ENCODE data around the gene PCSK5. TPM values are rescaled to one million over a fixed set of nuclear protein-coding genes. Genes with fewer than 3 reads are reported as not detected.

PCSK5 gene
- total and polyA plus RNA-seq, 2 of the 8 experiments (the other 6 are each of a cell fraction or from before 2014, with no cell fraction given) = 5.5 to 10.7 TPM

DNA sequence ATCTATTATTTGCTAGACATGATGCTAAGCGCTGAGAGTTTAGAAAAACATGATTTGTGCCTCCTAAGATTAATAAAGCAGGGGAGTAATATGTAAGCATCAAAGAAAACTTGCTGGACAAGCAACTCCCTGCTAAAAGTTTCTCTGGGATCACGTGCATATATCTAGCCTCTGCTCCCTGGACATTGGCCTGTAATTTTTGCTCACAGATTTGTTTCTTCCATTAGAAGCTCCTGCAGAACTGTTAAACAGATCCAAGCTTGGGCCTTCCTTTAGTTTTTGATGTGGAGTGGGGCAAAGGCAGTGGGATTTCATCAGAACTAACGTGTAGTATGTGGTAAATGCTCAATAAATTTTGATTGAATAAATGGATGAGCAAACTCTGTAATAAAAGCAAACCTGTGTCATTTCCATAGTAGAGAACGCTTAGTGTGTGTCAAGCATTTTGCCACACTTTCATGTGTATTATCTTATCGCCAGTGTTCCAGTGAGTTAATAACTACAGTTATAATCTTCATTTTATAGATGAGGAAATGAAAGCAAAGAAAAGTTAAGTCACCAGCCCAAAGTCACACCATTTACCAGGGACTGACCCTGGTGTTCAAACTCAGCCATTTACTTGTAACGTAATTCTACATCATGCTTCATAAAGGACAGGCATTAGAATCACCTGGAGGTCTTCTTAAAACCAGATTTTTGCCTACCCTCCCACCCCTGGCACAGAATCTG is 100.3 kb downstream of the PCSK5 start:
- H3K4me3 ChIP-seq (ENCODE audit: extremely low read depth in 1 of 4, insufficient read depth in 2 of 4, low read depth in 3 of 4, low read length in 4 of 4) = no peak overlapping the region
- H4K91ac ChIP-seq (replicated peaks; ENCODE audit: insufficient read length, low read length) = no peak overlapping the region
- H3K4me2 ChIP-seq (ENCODE audit: insufficient read depth in 1 of 2, low read depth in 2 of 2, low read length in 2 of 2) = no peak overlapping the region
- no peaks in the 10 kb centered on the region for H3K27me3 ChIP-seq (replicated peaks in 1 of 4; ENCODE audit: control insufficient read depth in 3 of 4, extremely low read depth in 1 of 4, insufficient read depth in 3 of 4, low read length in 3 of 4)
- no peak overlapping the region for H3K27ac ChIP-seq (ENCODE audit: low read depth, low read length)
- H4K8ac ChIP-seq (ENCODE audit: extremely low read depth, insufficient read depth, low read length) = no peak overlapping the region
- no peak overlapping the region for H2AFZ ChIP-seq (ENCODE audit: low read length)
- POLR2A ChIA-PET (ENCODE audit: partially characterized antibody) = no interaction called here
- no peaks in the 10 kb centered on the region; a peak in 2 of 4 replicates for H3K79me2 ChIP-seq (ENCODE audit: control insufficient read depth in 1 of 2, insufficient read depth in 2 of 2, low read length in 2 of 2)
- FAIRE-seq = no peak
- no peak overlapping the region for H3K4ac ChIP-seq (replicated peaks; ENCODE audit: insufficient read length, low read depth, low read length)
- no peak overlapping the region for H3K23ac ChIP-seq (ENCODE audit: insufficient read length)
- 90% methylated on average over 6 of the region's 6 CpGs; no CpG with 5 or more reads in 1 of the 2 experiments for WGBS, 2 experiments (ENCODE audit: extremely low coverage in 1 of 2, insufficient coverage in 1 of 2, insufficient read length in 1 of 2, insufficient replicate concordance in 2 of 2, low coverage in 1 of 2, low lambda C conversion rate in 2 of 2, missing lambda C conversion rate in 1 of 2)
- peaks cover 0 to 2% (median 0%) of the 10 kb centered on the region in 4 experiments; a peak in 1 of 8 replicates for H3K36me3 ChIP-seq (ENCODE audit: control insufficient read depth in 2 of 4, insufficient read depth in 4 of 4, low read length in 3 of 4)
- no peak overlapping the region for H2BK20ac ChIP-seq (ENCODE audit: low read length)
- H3K18ac ChIP-seq (ENCODE audit: extremely low read depth, low read length) = no peak overlapping the region
- no peak overlapping the region for H3K9ac ChIP-seq (replicated peaks in 1 of 4; ENCODE audit: extremely low read depth in 1 of 4, low read depth in 3 of 4, low read length in 3 of 4)
- H4K20me1 ChIP-seq (replicated peaks in 1 of 2; ENCODE audit: control insufficient read depth in 1 of 2, insufficient read depth in 2 of 2, low read length in 2 of 2) = no peaks in the 10 kb centered on the region
- DNase-seq (ENCODE audit: low read depth in 1 of 2, low spot score in 2 of 2) = no peak
- H3K9me3 ChIP-seq (ENCODE audit: insufficient read depth in 2 of 2, low read depth in 1 of 2, low read length in 1 of 2) = no peaks in the 10 kb centered on the region
- no peak overlapping the region for H2BK120ac ChIP-seq (replicated peaks; ENCODE audit: low read depth, low read length)
- H3K4me1 ChIP-seq (replicated peaks in 1 of 4; ENCODE audit: control insufficient read depth in 3 of 4, insufficient read depth in 4 of 4, low read length in 3 of 4) = no peaks in the 10 kb centered on the region
- no peak overlapping the region for H2BK12ac ChIP-seq (ENCODE audit: low read depth, low read length)
- H4K5ac ChIP-seq (ENCODE audit: insufficient read length, low read depth, low read length) = no peak overlapping the region
- no peak overlapping the region for H2BK5ac ChIP-seq (ENCODE audit: low read depth, low read length)
- H3K79me1 ChIP-seq (ENCODE audit: low read depth, low read length) = no peaks in the 10 kb centered on the region; the same call in 1 of the 2 replicates
- no peaks in the 10 kb centered on the region for H3K23me2 ChIP-seq (ENCODE audit: low read depth, low read length)
- no peak overlapping the region for H2AK5ac ChIP-seq (ENCODE audit: low read depth, low read length)
- CTCF ChIA-PET (ENCODE audit: partially characterized antibody) = interaction anchor here (0.9 kb wide), 1 partner anchor 11 kb away, joined by 4 read pairs; no protein-coding TSS in a partner anchor
- H2BK15ac ChIP-seq (ENCODE audit: low read length) = no peak overlapping the region
- H3K14ac ChIP-seq (ENCODE audit: insufficient read length) = no peak overlapping the region
- H3K56ac ChIP-seq (replicated peaks; ENCODE audit: insufficient read length, low read depth, low read length) = no peak overlapping the region
- TF ChIP-seq JUN (IDR thresholded peaks at IDR 0.05; ENCODE audit: low read depth, low read length) (no peak), CTBP2 (IDR thresholded peaks at IDR 0.05; ENCODE audit: borderline replicate concordance, insufficient read depth, insufficient read length, low read length) (no peak), CBX8 (IDR thresholded peaks at IDR 0.05; ENCODE audit: borderline replicate concordance, low read depth, low read length) (no peak), CBX5 (IDR thresholded peaks at IDR 0.05; ENCODE audit: low read depth, low read length) (no peak), POLR2A (IDR thresholded peaks at IDR 0.05; ENCODE audit: control extremely low read depth in 1 of 2, low read depth in 2 of 2, low read length in 2 of 2) (no peak), TCF12 (IDR thresholded peaks at IDR 0.05; ENCODE audit: low read depth, low read length) (no peak), SIRT6 (IDR thresholded peaks at IDR 0.05; ENCODE audit: low read length) (no peak), KDM4A (IDR thresholded peaks at IDR 0.05; ENCODE audit: low read depth, low read length, severe bottlenecking) (no peak), EP300 (IDR thresholded peaks at IDR 0.05; ENCODE audit: borderline replicate concordance in 1 of 2, low read depth in 2 of 2, low read length in 2 of 2) (no peak), CHD1 (IDR thresholded peaks at IDR 0.05; ENCODE audit: low read depth, low read length) (no peak), NRF1 (IDR thresholded peaks at IDR 0.05; ENCODE audit: low read depth, low read length) (no peak), GABPA (IDR thresholded peaks at IDR 0.05; ENCODE audit: borderline replicate concordance, insufficient read depth, low read length) (no peak), BACH1 (IDR thresholded peaks at IDR 0.05; ENCODE audit: low read length) (no peak)
